Bronchial epithelial cell (primary cell): ENCODE results near the gene KISS1. TPM values are rescaled to one million over a fixed set of nuclear protein-coding genes. Genes with fewer than 3 reads are reported as not detected.

ENCODE experiments used
- DNase-seq: peaks from one replicate; pipeline ENCODE4 v3.0.0-alpha.2; 2010; ENCODE audit warnings: low read depth
- FAIRE-seq: peaks from 2 replicates; lab custom pipeline; 2011; peaks lifted over from hg19 to GRCh38; lab: Jason Lieb, UNC
- H3K27me3 ChIP-seq: 2 replicates; pipeline ENCODE4 v1.5.1; 2011; ENCODE audit warnings: low read length; ENCODE audit not compliant: control insufficient read depth, insufficient read depth
- H3K36me3 ChIP-seq: 2 replicates; pipeline ENCODE4 v1.5.1; 2011; ENCODE audit warnings: low read length; ENCODE audit not compliant: control insufficient read depth, insufficient read depth
- H3K4me3 ChIP-seq: 2 replicates; pipeline ENCODE4 v1.5.1; 2011; ENCODE audit warnings: mild to moderate bottlenecking, low read depth, low read length, control low read depth
- total RNA-seq: library from RNA; depleted of rRNA; stranded (reverse); fragments of >200 nt; gene quantifications from 2 replicates; pipeline ENCODE4 v1.2.1, GENCODE V29; 2014
- TF ChIP-seq, protein P1 (sequence below): IDR thresholded peaks from 2 replicates; pipeline ENCODE4 v1.5.1; 2011; ENCODE audit warnings: mild to moderate bottlenecking, moderate library complexity, low read length, control low read depth, inconsistent platforms; ENCODE audit not compliant: insufficient read depth, severe bottlenecking

The KISS1 gene
- total RNA-seq, 1 donor from 2014 or later = not detected

DNA sequence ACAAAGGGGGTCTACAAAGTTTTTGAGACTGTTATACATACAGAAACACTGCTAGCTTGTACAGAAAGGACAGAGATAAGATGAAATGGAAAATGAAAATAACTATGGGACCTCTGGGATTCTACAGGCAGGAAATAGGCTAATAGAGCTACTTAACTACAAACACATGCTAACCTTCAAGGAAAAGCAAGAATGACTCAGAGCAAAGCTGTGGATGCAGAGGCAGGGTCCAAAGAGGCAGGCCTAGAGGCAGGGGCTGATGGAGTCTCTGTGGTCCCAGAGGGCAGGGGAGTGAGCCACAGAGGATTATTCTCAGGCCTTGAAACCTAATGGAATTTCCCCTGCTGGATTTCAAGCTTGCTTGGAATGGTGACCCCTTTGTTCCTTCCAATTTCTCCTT lies 36.2 kb upstream of the KISS1 start:
- Histone ChIP-seq H3K27me3 (no peaks in the 10 kb centered on the region), H3K36me3 (no peaks in the 10 kb centered on the region), H3K4me3 (no peak overlapping the region)
- TF ChIP-seq, protein P1, sequence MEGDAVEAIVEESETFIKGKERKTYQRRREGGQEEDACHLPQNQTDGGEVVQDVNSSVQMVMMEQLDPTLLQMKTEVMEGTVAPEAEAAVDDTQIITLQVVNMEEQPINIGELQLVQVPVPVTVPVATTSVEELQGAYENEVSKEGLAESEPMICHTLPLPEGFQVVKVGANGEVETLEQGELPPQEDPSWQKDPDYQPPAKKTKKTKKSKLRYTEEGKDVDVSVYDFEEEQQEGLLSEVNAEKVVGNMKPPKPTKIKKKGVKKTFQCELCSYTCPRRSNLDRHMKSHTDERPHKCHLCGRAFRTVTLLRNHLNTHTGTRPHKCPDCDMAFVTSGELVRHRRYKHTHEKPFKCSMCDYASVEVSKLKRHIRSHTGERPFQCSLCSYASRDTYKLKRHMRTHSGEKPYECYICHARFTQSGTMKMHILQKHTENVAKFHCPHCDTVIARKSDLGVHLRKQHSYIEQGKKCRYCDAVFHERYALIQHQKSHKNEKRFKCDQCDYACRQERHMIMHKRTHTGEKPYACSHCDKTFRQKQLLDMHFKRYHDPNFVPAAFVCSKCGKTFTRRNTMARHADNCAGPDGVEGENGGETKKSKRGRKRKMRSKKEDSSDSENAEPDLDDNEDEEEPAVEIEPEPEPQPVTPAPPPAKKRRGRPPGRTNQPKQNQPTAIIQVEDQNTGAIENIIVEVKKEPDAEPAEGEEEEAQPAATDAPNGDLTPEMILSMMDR = no peak
- FAIRE-seq (no peak), DNase-seq (no peak)

DNA sequence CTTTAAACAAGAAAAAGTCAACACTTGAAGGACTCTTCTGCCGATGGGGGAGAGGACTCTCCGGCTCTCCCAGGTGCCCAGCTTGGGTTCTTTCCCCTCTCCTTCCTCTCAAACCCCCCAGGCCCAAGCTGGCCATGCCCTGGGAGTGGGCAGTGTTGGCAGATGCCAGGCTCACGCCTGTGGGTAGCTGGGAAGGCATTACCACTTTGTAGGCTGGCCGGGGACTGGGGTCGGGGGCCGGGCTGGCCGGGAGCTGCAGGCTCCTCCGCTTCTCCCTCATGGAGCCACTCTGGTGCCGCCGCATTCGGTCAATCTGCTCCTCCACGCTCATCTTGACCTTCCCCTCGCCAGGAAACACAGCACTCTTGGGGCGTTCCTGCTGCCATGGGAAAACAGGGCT lies 33.9 kb upstream of the KISS1 start:
- H3K36me3 ChIP-seq = no peaks in the 10 kb centered on the region
- TF ChIP-seq, protein P1 = no peak
- no peak for FAIRE-seq
- H3K27me3 ChIP-seq = no peaks in the 10 kb centered on the region
- no peak overlapping the region for H3K4me3 ChIP-seq
- no peak for DNase-seq

DNA sequence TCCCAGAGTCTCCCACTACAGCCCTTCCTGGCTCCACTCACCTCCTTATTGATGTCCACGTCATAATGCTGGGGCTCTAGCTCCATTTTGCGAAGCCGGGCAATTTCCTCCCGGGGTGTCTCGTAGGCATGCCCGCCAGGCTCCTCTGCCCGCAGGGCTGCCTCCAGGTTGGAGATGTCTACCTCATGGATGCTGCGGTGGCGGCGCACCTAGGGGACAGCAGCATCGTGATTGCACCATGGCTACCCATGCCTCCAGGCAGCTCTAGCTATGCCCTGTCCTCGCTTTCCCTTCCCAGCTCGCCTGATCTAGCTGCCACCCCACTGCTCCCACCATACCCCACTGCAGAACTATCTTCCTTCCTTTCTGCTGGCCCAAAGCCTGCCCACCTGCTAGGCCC lies 32.6 kb upstream of the KISS1 start:
- H3K36me3 ChIP-seq = no peaks in the 10 kb centered on the region
- H3K27me3 ChIP-seq = no peaks in the 10 kb centered on the region
- H3K4me3 ChIP-seq = no peak overlapping the region
- TF ChIP-seq, protein P1 = no peak
- DNase-seq (no peak), FAIRE-seq (no peak)

DNA sequence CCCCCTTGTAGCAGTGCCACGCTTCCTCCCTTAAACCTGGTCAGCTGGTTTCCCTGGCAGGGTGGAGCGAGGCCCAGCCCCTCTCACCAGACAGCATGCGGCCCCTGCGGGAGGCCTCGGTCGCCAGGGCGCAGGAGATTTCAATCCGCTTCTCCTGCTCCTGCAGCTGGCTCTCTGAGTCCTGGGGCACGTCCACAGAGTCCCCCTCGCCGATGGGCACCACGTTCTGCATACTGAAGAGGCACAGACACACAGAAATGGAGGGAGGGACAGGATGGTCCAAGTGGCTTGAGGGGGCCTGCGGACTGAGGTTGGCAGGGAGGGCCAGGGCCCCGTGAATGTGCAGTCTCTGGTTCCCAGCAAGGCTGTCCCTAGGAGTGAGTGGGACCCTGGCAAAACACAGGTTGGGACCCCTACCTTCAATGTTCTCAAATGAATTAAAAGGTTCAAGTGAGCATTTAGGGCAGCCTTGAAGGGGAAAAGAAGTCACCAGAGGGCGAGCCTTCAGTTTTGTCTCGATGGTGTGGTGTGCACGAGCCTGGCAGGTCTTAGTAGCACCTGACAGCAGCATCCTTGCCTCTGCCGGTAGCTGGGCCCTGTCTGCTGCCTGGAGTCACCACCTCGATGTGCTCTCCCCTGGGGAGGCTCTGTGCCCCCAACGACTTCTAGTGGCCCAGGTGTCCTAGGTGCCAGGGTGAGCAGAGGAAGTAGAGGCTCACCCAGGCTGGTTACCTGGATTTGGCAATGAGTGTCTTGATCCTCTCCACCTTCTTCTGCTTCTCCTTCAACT lies 31.9 kb upstream of the KISS1 start:
- Histone ChIP-seq H3K4me3 (no peak overlapping the region), H3K36me3 (no peaks in the 10 kb centered on the region), H3K27me3 (no peaks in the 10 kb centered on the region)
- TF ChIP-seq, protein P1 = no peak
- DNase-seq (no peak), FAIRE-seq (peak; percentile 28)

DNA sequence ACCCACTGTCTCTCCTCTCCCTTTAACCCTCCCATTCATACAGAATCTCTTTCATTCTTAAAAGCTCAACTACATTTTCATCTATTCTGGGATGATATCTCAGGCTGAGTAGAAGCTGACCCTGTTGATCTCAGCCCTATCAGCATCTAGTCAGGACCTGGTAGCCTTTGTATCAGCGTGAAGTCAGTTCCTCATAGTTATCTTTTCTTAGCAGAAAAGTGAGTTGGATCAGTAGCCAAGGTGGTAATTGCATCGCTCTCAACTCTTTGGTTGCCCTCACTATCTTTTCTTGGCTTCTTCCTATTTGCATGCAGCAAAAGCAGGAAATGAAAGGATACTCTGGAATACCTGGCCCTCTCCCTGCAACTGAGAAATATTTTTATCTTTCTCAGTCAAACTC lies 31.1 kb upstream of the KISS1 start:
- Histone ChIP-seq H3K27me3 (no peaks in the 10 kb centered on the region), H3K36me3 (no peaks in the 10 kb centered on the region), H3K4me3 (no peak overlapping the region)
- FAIRE-seq (no peak), DNase-seq (no peak)
- TF ChIP-seq, protein P1 = no peak
